ENCODE data around the gene PPM1H.
"Not testable (repeated sequence)": the region's sequence is repeated elsewhere in the genome, so short reads cannot be mapped to it uniquely, and the experiment has no call there.

The PPM1H gene

DNA sequence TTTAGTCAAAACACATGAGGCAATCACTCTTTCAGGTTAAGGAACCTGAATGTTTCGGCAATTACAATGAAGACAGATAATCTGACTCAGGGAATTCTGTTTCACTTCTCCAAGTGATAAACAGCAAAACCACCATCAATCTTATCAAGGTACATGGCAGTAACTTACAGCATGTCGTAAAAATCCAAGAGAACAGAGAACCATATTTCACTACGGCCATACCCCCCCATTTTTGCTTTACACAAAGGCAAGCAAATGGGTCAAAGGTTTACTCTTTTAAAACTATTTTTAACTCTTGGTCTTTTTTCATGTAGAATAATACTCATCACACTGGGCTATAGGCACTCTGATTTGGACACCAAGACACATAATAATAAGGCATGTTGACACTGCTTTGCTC lies 102.4 kb downstream of the PPM1H start:
- no peak for DNase-seq

DNA sequence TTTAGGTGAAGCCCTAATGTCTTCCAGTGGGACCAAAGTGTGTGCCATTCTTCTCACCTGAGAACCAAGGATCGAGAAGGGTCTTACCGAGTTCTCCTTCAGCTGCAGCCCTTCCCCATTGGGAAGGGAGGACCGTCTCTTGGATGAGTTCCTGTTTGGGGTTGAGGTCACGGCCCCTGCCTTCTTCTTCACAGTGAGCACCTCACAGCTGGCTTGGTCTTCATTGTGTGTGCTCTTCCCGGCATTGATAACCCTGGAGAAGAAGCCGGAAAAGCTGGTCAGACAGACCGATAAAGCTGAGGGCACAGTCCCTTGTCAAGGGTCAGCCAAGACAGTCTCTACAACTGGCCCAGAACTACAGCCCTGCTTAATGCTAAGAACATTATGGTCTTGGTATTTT lies 102.9 kb downstream of the PPM1H start:
- DNase-seq: no peak

DNA sequence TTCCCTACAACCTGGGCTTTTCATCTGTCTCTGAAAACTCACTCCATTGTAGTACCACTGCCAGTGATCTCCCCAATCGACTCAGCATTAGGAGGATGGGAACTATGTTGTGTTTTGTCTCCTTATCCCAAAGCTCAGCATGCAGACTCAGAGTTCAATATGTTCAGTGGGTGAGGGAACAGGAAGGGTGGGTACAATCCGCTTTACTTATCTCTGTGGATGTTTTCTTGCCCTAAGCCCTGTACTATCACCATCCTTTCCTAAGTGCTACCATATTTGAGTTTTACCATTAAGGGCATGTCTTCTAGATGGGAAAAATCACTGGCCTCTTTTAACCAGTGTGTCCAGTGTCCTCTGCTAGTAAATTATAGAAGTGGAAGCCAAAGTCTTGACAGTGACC lies 107.1 kb downstream of the PPM1H start:
- DNase-seq: no peak

DNA sequence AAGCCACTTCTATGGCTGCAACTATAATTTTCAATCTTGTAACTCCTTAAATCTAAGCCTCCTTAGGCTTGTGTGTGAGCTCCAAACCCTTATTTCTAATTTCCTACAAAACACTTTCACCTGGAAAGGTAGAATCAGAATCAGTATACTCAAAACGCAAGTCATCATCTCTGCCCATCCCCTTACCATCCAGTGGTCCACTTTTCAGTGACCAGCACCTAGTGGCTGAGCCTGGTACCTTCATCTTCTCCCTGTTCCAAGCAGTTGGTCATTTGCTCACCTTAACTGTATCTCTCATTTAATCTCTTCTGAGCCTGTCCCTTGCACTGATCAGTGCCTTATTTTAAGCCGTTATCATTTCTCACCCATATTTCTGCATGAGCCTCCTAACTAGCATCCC lies 107.9 kb downstream of the PPM1H start:
- no peak for DNase-seq

DNA sequence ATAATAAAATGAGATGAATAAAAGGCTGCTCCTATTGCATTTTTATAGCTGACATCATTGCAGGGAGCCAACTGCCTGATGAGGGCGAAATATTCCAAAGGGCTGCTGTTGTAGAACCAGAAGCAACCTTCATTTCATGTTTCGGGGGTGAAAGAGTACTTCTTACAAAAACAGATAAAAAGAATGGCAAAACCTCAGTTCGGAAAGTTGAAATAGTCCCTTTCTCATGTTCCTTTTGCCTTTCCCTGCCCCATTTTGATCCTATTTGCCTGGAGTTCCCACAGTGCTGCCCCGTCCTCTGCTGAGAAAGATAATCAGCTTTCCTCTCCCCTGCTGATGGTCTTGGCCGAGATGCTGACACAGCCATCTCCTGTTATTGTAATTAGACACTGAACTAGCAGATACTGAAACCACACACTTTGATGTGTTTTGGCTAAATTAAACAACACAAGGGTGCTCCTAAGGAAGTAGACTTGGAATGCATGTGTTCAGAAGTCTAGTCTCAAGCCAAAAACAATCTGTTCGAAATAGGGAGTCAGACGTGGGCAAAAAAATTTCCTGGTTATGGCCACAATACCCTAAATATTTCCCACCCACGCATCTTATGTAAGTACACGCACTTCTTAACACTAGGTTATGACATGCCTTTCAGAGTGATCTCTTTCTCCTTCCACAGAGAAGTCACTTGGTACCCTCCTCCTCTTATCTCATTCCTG lies 117.2 kb downstream of the PPM1H start:
- no peak for DNase-seq

DNA sequence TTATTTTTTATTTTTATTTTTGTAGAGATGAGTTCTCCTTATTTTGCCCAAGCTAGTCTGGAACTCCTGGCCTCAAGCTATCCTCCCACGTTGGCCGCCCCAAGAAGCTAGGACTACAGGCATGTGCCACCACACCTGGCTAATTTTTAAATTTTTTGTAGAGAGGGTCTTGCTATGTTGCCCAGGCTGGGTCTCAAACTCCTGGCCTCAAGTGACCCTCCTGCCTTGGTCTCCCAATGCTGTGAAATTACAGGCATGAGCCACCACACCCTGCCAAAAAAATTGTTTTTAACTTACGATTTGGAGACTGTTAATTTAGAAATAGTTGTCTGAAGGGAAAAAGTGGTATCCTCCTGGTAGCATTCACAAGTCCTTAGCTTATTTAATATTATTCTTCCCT lies 120.7 kb downstream of the PPM1H start:
- no peak for DNase-seq

DNA sequence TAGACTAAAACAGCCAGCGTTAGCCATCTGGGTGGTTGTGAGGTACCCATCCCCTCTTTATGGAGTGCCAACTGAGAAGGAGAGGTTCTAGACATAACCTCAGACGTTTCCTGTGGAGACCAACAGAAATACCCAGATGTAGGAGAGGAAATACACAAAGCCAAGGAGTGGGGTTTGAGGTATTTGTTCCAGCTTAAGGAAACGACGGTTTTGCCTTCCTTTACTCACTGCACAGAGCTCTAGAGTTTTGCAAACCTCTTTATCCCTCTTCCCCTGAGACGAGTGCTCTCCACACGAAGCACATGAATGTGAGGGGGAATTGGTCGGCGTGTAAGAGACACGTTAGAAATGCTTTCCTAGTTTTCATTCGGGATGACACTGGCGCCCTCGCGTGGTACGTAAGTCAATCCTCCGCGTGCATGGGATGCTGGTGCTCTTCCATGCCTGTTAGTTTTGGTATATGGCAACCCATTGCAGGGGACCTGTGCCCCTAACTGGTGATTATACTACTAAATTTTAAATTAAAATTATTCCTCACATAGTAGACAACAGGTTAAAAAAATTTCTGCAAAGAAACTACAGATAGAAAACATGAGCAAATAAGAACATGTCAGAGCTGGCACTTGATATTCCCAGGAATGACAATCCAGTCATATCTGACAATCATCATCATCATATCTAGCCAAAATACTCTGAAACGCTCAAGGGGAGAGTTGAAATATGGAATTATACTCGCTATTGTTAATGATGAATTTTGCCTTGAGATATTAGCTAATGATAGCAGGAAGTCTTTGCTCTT lies 121.7 kb downstream of the PPM1H start:
- peak; percentile 56 to 64 for DNase-seq

DNA sequence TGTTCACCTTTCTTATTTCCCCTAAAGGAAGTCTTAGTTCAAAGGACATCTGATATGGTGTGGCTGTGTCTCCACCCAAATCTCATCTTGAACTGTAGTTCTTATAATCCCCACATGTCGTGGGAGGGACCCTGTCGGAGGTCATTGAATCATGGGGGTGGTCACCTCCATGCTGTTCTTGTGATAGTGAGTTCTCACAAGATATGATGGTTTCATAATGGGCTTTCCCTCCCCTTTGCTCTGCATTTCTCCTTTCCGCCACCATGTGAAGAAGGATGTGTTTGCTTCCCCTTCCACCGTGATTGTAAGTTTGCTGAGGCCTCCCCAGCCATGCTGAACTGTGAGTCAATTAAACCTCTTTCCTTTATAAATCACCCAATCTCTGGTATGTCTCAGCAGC lies 123.5 kb downstream of the PPM1H start:
- not testable (repeated sequence) for DNase-seq

DNA sequence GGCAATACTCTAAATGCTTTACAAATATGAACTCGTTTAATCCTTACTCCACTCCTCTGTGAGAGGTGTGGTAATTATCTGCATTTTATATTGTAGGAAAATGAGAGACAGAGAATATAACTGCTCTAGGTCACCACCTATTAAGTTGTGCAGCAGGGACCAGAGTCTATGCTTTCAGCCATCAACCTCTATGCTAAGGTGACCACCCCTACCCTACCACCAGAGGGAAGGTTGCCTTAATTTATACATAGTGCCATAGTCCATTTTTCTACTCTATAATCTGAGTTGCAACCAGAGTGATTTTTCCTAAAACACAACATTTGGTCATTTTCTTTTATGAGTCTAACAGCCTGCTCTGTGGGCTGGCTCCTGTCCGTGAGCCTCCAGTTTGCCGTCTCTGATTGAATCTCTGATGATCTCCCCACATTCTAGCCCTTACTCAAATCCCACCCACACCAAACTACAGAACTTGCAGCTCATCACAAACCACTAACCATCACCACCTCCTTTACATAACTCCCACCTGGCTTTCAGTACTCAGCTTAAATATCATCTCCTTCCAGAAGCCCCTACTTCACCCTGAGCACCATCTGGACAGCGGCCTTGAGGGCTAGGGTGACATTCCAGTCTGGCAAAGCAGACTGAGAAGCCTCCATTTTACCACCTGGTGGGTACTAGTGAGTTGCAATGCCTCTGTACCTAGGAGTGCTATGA lies 126.6 kb downstream of the PPM1H start:
- no peak for DNase-seq

DNA sequence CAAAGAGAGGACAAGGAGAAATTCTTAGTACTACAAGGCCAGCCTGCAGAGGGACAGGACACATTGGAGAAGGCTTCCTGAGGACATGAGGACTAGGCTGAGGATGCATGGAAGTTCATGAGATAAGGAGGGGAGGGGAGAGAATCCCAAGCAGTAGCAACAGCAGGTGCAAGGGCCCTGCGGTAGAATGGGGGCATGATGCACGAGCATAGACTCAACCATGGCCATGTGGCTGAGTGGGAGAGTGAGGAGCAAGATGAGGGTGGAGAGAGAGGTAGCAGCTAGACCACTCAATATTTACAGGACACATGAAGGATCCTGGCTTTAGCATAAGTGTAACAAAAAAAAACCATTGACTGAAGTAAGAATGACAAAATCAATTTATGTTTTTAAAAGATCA lies 128.1 kb downstream of the PPM1H start:
- DNase-seq: no peak

DNA sequence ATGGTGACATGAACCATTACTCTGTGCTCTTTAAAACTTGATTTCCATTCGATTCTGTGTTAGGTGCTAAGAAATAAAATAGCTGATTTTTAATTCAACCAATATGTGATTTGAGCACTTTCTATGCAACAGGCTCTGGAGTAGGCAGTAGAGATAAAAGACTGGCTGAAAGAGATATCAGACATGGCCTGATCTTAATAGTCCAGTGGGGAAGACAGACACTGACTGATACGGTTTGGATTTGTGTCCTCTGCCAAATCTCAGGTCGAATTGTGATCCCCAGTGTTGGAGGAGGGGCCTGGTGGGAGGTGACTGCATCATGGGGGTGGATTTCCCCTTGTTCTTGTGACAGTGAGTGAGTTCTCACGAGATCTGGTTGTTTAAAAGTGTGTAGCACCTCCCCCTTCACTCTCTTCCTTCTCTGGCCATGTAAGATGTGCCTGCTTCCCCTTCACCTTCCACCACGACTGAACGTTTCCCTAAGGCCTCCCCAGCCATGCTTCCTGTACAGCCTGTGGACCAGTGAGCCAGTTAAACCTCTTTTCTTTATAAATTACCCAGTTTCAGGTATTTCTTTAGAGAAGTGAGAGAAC lies 128.6 kb downstream of the PPM1H start:
- DNase-seq: no peak

DNA sequence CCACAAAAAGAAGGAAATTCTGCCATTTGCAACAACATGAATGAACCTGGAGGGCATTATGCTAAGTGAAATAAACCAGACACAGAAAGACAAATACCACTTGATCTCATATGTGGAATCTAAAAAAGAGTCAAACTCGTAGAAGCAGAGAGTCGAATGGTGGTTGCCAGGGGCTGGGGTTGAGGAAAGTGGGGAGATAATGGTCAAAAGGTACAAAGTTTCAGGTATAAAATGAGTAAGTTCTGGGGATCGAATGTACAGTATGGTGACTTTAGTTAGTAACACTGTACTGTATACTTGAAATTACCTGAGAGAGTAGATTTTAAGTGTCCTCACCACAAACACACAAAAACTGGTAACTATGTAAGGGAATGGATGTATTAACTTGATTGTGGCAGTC lies 129.4 kb downstream of the PPM1H start:
- no peak for DNase-seq

DNA sequence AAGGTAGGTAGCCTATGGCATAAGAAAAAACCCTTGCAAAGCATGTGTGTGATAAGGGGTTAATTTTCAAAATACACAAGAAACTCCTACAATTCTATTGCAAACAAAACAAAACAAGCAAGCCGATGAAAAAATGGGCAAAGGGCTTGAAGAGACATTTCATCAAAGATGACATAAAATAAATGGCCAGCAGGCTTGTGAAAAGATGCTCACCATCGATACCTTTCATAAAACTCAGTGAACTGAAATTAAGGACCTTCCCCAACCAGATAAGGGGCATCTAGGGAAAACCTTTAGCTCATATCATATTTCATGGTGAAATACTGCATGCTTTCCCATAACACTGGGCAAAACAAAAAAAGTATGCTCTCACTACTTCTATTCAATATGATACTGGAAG lies 131.2 kb downstream of the PPM1H start:
- DNase-seq: peak; percentile 25 to 55

DNA sequence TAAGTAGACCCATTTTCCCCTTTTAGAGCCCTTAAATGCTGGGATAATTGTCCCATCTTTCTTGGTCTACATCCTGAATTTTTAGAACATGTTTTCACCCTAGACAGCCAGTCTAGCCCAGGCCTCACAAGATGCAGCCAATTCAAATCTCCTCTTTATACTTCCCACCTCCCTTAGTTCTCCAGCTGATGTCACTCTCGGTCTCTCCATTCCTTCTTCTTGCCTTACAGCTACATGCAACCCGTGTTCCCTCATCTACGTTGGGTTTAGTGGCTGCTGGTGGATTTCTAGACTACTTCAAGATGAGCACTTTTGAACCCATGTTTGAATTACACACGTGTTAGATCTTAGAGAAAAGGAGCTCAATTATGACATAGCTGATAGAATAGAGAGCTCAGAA lies 132.0 kb downstream of the PPM1H start:
- DNase-seq: no peak

DNA sequence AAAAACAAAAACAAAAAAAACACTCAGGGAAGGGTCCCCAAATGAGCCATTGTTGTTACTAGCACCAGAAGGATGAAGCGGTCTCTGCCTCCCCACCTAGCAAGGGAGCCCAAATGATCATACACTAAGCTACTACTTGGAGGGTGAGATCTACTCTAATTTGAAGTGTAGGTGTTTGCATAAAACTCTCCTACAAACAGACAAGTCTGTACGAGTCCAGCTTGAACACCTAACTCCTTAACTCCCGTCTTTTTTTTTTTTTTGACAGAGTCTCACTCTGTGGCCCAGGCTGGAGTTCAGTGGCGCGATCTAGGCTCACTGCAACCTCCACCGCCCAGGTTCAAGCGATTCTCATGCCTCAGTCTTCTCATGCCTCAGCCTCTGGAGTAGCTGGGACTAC lies 132.6 kb downstream of the PPM1H start:
- DNase-seq: no peak

DNA sequence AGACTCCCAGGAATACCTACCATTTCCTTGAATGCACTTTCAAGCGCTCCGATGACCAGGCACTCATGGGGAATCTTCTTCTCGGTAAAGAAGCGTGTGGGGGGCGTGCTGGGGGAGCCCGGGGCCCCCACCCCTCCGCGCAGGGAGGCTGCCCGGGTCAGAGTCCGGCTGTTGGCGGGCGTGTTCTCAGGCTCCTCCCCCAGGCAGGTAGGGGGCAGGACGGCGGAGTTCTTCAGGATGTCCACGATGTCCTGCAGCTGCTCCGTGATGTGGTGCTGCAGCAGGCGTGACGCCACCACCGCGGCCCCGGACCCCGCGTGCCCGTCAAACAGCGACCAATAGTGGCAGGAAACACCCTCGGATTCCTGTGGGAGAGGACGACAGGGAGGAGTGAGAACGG lies 133.2 kb downstream of the PPM1H start:
- no peak for DNase-seq

DNA sequence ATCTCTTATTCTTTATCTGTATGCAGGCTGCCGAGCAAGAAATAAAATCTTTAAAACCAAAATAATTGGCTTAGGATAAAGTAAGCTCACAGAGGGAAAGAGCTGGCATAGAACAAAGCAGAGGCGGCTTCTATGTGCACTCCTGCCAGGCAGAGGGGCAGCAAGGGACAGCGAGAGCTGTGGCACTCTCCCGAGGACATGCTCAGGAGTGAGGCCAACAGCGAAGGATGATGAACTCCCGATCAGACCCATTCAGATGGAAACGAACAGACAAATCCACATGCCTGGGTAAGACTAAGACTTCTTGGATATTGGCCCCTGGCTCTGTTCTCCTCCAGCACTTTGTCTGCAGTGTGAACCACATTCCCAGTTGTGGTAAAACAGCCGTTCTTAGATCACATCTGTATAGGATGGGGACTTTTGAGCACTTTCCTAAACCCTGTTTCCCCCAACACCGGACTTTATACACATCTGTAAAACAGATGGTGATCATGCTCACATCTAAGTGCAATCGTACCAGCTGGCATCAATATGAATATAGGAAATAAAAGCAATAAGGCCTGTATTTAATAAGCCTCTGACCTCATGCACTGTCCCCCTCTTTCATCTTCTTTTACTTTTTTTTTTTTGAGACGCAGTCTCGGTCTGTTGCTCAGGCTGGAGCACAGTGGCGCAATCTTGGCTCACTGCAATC lies 134.1 kb downstream of the PPM1H start:
- DNase-seq: no peak

DNA sequence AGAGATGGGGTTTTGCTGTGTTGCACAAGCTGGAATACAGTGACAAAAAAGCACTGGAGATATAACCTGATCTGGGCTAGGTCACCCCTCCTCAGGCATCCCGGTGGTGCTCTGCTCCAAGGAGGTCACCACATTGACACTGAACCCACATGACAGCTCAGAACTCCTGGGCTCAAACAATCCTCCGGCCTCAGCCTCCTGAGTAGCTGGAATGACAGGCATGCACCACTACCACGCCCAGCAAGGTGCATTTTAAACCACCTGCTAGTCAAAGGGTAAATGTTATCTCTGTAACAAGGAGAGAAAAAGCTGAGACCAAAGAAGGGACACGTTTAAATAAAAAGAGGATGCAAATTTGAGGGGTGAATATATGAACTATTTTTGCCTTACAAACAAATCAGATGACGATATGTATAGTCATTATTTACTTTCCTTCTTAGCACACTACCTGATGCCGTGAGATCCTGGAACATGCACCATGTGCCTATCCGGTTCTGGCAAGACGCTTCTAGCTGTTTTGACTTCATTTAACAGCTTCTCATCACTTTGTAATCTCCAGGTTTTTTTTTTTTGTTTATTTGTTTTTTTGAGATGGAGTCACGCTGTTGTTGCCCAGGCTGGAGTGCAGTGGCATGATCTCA lies 135.1 kb downstream of the PPM1H start:
- DNase-seq: no peak

DNA sequence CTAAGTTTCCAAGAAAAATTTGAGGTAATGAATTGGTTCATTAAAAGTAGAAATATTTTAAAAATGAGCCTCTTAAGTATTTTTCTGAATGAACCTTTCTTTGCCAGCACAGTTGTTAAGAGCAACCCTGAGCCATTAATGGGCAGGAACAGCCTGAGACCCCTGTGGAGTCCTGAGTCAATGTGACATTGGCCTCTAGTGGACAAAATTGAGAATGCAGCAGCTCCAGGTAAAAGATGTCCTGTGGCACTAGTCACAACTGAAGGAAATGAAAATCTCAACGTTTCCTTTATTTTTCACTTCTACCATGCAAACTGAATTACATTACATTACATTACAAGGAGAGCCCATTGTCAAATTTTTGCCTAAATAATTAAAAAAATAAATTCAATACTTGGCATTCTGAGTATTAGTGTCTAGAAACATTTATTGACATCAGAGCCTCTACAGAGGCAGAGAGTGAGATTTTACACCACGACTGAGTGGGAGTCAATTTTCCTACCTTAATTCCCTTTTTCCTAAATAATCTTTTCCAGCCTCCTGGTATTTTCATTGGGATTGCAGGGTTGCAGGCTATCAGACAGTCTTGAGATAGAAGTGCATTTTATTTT lies 135.7 kb downstream of the PPM1H start:
- peak; percentile 33 to 37 for DNase-seq

DNA sequence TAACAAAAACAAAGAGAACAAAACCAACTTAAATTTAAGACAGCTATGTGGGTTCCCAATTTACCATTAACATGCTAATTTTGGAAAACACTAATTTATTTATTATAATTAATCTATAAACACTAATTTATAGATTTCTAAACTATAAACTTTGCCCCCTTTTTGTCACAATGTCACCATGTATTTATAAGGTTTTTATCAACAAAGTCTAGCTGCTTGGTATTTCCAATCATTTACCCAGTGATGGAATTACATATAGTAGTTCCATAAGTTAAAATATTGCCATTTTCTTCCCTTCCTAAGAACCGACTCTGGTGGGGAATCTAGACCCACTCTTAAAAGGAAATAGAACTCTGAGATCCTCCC lies 140.7 kb downstream of the PPM1H start:
- no peak for DNase-seq

DNA sequence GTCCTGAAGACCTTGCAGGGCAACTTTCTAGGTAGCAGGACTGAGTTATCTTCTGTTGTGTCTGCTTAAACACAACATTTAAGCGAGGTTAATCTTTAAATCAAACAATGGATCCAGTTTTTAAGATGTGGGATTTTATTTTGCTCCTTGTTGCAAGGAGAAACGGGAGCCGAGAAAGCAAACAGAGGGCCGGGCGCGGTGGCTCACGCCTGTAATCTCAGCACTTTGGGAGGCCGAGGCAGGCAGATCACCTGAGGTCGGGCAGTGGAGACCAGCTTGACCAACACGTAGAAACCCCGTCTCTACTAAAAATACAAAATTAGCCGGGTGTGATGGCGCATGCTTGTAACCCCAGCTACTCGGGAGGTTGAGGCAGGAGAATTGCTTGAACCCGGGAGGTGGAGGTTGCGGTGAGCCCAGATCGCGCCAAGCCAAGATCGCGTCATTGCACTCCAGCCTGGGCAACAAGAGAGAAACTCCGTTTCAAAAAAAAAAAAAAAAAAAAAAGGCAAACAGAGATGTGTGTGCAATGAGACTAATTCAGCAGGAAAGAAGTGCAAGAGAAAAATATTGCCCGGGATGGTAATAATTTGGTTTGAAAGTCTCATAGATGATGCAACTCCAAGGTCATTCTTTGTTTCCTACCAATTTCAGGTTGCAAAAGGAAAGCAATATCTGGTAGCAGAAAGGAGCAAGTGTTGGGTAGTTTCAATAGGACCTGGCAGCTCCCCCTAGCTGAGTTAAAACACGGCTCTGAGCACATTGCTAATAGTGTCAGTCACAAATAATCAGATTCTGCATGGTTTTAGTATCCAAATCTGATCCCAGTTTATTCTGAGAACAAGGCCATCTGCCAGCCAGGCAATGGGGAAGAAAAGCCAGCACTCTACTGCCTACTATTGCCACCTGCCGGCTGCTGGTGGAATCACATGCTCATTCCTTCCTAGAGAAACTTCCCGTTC lies 141.4 kb downstream of the PPM1H start:
- DNase-seq: peak; percentile 44 to 94
